PC-9 (cell line): ENCODE data around the gene AGPAT3. TPM values are rescaled to one million over a fixed set of nuclear protein-coding genes. Genes with fewer than 3 reads are reported as not detected.

Experiments
- BruUV-seq: library from RNA; stranded (reverse); fragments of 400-500 nt; replicated peaks from 2 replicates; lab custom pipeline; 2021; lab: Mats Ljungman, UMichigan
- CTCF ChIA-PET: fragments of 300-600 bp; sonication (Branson Sonifier 250); formaldehyde crosslinking; loops from one replicate; lab custom pipeline; 2022; ENCODE audit warnings: antibody characterized with exemption; lab: Charles Lee
- POLR2A ChIA-PET: fragments of 300-600 bp; sonication (Branson Sonifier 250); formaldehyde crosslinking; loops from one replicate; lab custom pipeline; 2022; ENCODE audit warnings: antibody characterized with exemption; ENCODE audit not compliant: unreplicated experiment; lab: Charles Lee
- DNase-seq, 2 experiments: peaks; one replicate each; pipeline versions ENCODE4 v3.0.0 to v3.0.0-alpha.2; 2015 to 2022; ENCODE audit warnings: mixed read lengths in 1 of 2
- H2AFZ ChIP-seq: fragments of 200-600 bp; sonication (generic); 2 replicates; pipeline ENCODE4 v1.8.1; 2017; ENCODE audit warnings: antibody characterized with exemption
- H3F3A ChIP-seq: fragments of 200-600 bp; sonication (generic); 2 replicates; pipeline ENCODE4 v1.8.1; 2017; ENCODE audit warnings: antibody characterized with exemption, mild to moderate bottlenecking, low read depth; ENCODE audit not compliant: insufficient read depth
- H3K27ac ChIP-seq: fragments of 200-600 bp; sonication (generic); 2 replicates; pipeline ENCODE4 v1.6.1; 2016; ENCODE audit warnings: mixed run types
- H3K27me3 ChIP-seq: fragments of 200-600 bp; sonication (generic); 2 replicates; pipeline ENCODE4 v1.6.1; 2016; ENCODE audit warnings: low read depth, mixed run types; ENCODE audit not compliant: insufficient read depth
- H3K36me3 ChIP-seq: fragments of 200-600 bp; sonication (generic); 2 replicates; pipeline ENCODE4 v1.6.1; 2016; ENCODE audit warnings: low read depth, mixed run types
- H3K4me1 ChIP-seq: fragments of 200-600 bp; sonication (generic); replicated peaks from 2 replicates; pipeline ENCODE4 v1.6.1; 2016; ENCODE audit warnings: mixed run types; ENCODE audit not compliant: insufficient read depth
- H3K4me2 ChIP-seq: fragments of 200-600 bp; sonication (generic); 2 replicates; pipeline ENCODE4 v1.6.1; 2017; ENCODE audit warnings: mixed run types
- H3K4me3 ChIP-seq: fragments of 200-600 bp; sonication (generic); 2 replicates; pipeline ENCODE4 v1.6.1; 2016; ENCODE audit warnings: mixed run types
- H3K79me2 ChIP-seq: fragments of 200-600 bp; sonication (generic); 2 replicates; pipeline ENCODE4 v1.6.1; 2017; ENCODE audit warnings: low read depth, mixed run types
- H3K9me2 ChIP-seq: fragments of 200-600 bp; sonication (generic); 2 replicates; pipeline ENCODE4 v1.8.1; 2017; ENCODE audit warnings: mild to moderate bottlenecking; ENCODE audit not compliant: insufficient read depth
- H3K9me3 ChIP-seq: fragments of 200-600 bp; sonication (generic); 2 replicates; pipeline ENCODE4 v1.8.1; 2016; ENCODE audit warnings: low read depth; ENCODE audit not compliant: insufficient read depth
- H4K20me1 ChIP-seq: fragments of 200-600 bp; sonication (generic); 2 replicates; pipeline ENCODE4 v1.8.1; 2017; ENCODE audit not compliant: insufficient read depth
- EZH2 ChIP-seq: fragments of 200-600 bp; sonication (generic); IDR thresholded peaks from 2 replicates; pipeline ENCODE4 v1.8.0; 2017; ENCODE audit warnings: antibody characterized with exemption, low read depth
- intact Hi-C: fragments of 100-400 bp; cut with micrococcal nuclease; formaldehyde crosslinking; loops from one replicate; pipeline ENCODE4 v1.10.0; 2022; ENCODE audit not compliant: unreplicated experiment
- total RNA-seq: library from RNA; stranded (reverse); gene quantifications from 2 replicates; pipeline ENCODE4 v1.2.3, GENCODE V29; 2021
- TF ChIP-seq, protein P1 (sequence below): fragments of 200-600 bp; sonication (generic); conservative IDR thresholded peaks from 2 replicates; pipeline ENCODE4 v1.6.1; 2017; ENCODE audit warnings: mixed run types, antibody characterized with exemption, mild to moderate bottlenecking, moderate library complexity

The AGPAT3 gene
- total RNA-seq, 1 experiment from 2014 or later = 39.0 TPM

DNA sequence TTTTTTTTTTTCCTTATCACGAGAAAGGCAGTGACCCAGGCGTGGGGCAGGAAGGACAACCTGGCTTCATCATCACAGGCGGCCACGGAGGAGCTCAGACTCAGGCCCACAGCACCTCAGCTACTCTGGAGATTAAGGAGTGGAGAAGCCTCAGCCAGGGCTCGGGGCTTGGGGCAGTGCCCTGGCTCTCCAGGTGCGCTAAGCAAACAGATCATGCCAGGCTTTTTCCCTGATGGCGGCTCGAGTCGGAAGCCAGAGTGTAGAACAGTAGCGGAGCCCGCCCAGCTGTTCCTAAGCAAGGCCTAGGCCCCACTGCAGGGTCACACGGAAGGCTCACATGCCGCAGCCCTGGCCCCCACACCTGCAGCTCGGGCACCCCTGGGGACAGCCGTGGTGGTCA lies 70.7 kb downstream of the AGPAT3 start:
- intact Hi-C loops = no loop called here
- no peak overlapping the region for H3K4me2 ChIP-seq
- TF ChIP-seq, protein P1, sequence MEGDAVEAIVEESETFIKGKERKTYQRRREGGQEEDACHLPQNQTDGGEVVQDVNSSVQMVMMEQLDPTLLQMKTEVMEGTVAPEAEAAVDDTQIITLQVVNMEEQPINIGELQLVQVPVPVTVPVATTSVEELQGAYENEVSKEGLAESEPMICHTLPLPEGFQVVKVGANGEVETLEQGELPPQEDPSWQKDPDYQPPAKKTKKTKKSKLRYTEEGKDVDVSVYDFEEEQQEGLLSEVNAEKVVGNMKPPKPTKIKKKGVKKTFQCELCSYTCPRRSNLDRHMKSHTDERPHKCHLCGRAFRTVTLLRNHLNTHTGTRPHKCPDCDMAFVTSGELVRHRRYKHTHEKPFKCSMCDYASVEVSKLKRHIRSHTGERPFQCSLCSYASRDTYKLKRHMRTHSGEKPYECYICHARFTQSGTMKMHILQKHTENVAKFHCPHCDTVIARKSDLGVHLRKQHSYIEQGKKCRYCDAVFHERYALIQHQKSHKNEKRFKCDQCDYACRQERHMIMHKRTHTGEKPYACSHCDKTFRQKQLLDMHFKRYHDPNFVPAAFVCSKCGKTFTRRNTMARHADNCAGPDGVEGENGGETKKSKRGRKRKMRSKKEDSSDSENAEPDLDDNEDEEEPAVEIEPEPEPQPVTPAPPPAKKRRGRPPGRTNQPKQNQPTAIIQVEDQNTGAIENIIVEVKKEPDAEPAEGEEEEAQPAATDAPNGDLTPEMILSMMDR = no peak
- TF ChIP-seq EZH2 = no peak
- H4K20me1 ChIP-seq = no peaks in the 10 kb centered on the region
- POLR2A ChIA-PET = no interaction called here
- CTCF ChIA-PET = no interaction called here
- BruUV-seq = no TSS peak
- H3K9me2 ChIP-seq = no peaks in the 10 kb centered on the region
- H3K79me2 ChIP-seq = no peaks in the 10 kb centered on the region
- H3K4me3 ChIP-seq = no peak overlapping the region
- no peaks in the 10 kb centered on the region for H3K36me3 ChIP-seq
- no peak overlapping the region for H2AFZ ChIP-seq
- no peak for DNase-seq
- no peaks in the 10 kb centered on the region for H3K27me3 ChIP-seq
- no peaks in the 10 kb centered on the region for H3K9me3 ChIP-seq
- no peaks in the 10 kb centered on the region for H3K4me1 ChIP-seq
- H3F3A ChIP-seq = no peaks in the 10 kb centered on the region
- no peak overlapping the region for H3K27ac ChIP-seq

DNA sequence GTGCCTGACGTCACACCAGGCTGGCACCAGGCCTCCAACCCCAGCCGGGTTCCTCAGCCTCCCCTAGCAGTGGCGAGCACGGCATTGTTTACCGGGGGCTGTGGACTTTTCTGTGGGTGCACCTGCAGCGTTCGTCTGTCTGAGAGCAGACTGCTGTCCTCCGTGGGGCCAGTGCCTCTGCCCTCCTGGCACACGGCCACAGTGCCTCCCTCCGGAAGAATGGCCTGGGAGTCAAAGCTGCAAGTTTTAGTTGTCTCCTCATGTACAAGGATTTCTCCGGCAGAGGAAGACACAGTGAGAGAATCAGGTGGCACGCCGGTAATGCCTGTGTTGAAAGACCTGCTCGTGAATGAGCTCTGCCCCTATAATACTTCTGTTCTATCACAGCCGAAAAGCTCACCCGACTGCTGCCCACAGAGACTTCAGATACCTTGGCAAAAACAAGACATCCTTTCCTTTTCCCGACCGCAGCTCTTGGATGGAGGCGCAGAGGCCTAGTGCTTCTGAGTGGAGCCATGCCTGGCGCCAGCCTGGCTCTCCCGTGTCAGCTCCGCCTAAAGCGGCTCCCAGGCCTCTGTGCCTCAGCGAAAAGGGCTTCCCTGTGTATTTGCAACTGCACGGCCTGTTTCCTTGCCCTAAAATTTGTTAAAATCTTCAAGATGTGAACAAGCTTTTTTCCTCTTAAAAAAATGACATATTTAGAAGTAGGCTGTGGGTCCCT lies 71.4 kb downstream of the AGPAT3 start:
- no peaks in the 10 kb centered on the region for H4K20me1 ChIP-seq
- BruUV-seq = no TSS peak
- H3F3A ChIP-seq = no peaks in the 10 kb centered on the region
- H3K4me1 ChIP-seq = no peaks in the 10 kb centered on the region
- H3K4me3 ChIP-seq = no peak overlapping the region
- DNase-seq = no peak
- no peaks in the 10 kb centered on the region for H3K9me2 ChIP-seq
- no peak overlapping the region for H3K4me2 ChIP-seq
- no peaks in the 10 kb centered on the region for H3K36me3 ChIP-seq
- no peak overlapping the region for H3K27ac ChIP-seq
- ChIA-PET POLR2A (no interaction called here), CTCF (no interaction called here)
- H2AFZ ChIP-seq = no peak overlapping the region
- no peaks in the 10 kb centered on the region for H3K9me3 ChIP-seq
- H3K27me3 ChIP-seq = no peaks in the 10 kb centered on the region
- TF ChIP-seq, protein P1 = no peak
- no peak for TF ChIP-seq EZH2
- intact Hi-C loops = no loop called here
- no peaks in the 10 kb centered on the region for H3K79me2 ChIP-seq

DNA sequence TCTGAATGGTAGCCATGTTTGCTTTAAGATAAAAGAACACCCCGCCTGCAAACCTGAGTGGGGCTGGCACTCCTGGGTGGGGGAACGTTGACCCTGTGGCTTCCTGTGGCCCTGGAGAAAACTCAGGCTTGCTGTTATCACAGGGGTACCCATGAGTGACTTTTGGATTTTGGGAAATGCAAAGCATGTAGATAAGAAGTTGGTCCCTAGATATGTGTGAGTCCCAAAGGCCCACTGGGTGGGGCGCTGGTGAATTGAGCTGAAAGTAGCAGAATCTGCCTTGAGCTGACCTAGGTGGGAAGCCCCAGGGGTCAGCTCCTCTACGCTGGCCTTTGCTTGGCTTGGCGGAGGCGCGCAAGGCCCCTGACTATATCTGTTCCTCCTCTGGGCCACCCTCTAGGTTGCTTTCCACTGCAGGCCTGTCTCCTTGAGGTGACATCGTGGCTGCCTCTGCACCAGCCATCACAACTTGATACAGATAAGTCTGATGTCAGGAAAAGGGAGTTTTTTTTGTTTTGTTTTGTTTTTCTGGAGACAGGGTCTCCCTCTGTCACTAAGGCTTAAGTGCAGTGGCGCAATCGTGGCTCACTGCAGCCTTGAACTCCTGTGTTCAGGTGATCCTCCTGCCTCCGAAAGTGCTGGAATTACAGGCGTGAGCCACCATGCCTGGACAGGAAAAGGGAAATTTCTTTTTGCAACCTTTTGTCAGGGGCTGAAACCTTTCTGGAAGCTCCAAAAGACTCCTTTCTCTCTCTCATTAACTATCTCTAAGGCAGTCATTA lies 72.2 kb downstream of the AGPAT3 start:
- H3K9me2 ChIP-seq = no peaks in the 10 kb centered on the region

More for the DNA sequence above, 72.2 kb downstream of the AGPAT3 start:
- H4K20me1 ChIP-seq = no peaks in the 10 kb centered on the region
- H3K4me1 ChIP-seq = no peaks in the 10 kb centered on the region
- CTCF ChIA-PET = no interaction called here
- no peak overlapping the region for H3K4me2 ChIP-seq
- H3K79me2 ChIP-seq = no peaks in the 10 kb centered on the region
- H3K27me3 ChIP-seq = no peaks in the 10 kb centered on the region
- H3F3A ChIP-seq = no peaks in the 10 kb centered on the region
- no peaks in the 10 kb centered on the region for H3K36me3 ChIP-seq
- POLR2A ChIA-PET = no interaction called here
- no peaks in the 10 kb centered on the region for H3K9me3 ChIP-seq
- H2AFZ ChIP-seq = no peak overlapping the region
- DNase-seq = no peak
- BruUV-seq = no TSS peak
- TF ChIP-seq, protein P1 = no peak
- TF ChIP-seq EZH2 = no peak
- no peak overlapping the region for H3K27ac ChIP-seq
- H3K4me3 ChIP-seq = no peak overlapping the region
- intact Hi-C loops = no loop called here
